NCI-H1048 (cell line): ENCODE measurements around the gene PREX1.

Experiments
- DNase-seq: peaks from one replicate; lab custom pipeline; 2025; lab: John Stamatoyannopoulos, UW

Gene PREX1

GRCh38 chr20:48620507-48621375 lies 207.1 kb downstream of the PREX1 start:
- DNase-seq: peak; percentile 82

GRCh38 chr20:48620154-48620506 lies 207.7 kb downstream of the PREX1 start:
- DNase-seq: no peak

- no peak for DNase-seq
Observed at GRCh38 chr20:48619126-48620101, 208.4 kb downstream of the PREX1 start.

- DNase-seq: no peak
Observed at GRCh38 chr20:48618631-48619030, 209.2 kb downstream of the PREX1 start.

GRCh38 chr20:48618052-48618451 lies 209.7 kb downstream of the PREX1 start:
- DNase-seq: no peak

- DNase-seq: no peak
Observed at GRCh38 chr20:48617481-48617880, 210.3 kb downstream of the PREX1 start.

- no peak for DNase-seq
Observed at GRCh38 chr20:48616481-48616880, 211.3 kb downstream of the PREX1 start.

GRCh38 chr20:48615871-48616270 lies 211.9 kb downstream of the PREX1 start:
- DNase-seq: no peak

- no peak for DNase-seq
Observed at GRCh38 chr20:48614593-48615274, 213.1 kb downstream of the PREX1 start.

- no peak for DNase-seq
Observed at GRCh38 chr20:48613926-48614325, 213.9 kb downstream of the PREX1 start.

GRCh38 chr20:48612335-48612734 lies 215.5 kb downstream of the PREX1 start:
- no peak for DNase-seq

GRCh38 chr20:48610996-48611395 lies 216.8 kb downstream of the PREX1 start:
- no peak for DNase-seq

- DNase-seq: no peak
Observed at GRCh38 chr20:48609491-48609978, 218.3 kb downstream of the PREX1 start.

- DNase-seq: peak; percentile 9
Observed at GRCh38 chr20:48608756-48609155, 219.0 kb downstream of the PREX1 start.

- DNase-seq: no peak
Observed at GRCh38 chr20:48607544-48607865, 220.3 kb downstream of the PREX1 start.

- DNase-seq: no peak
Observed at GRCh38 chr20:48606841-48607543, 220.8 kb downstream of the PREX1 start.

- no peak for DNase-seq
Observed at GRCh38 chr20:48606172-48606840, 221.5 kb downstream of the PREX1 start.

- no peak for DNase-seq
Observed at GRCh38 chr20:48605364-48606171, 222.2 kb downstream of the PREX1 start.

GRCh38 chr20:48604936-48605335 lies 222.9 kb downstream of the PREX1 start:
- no peak for DNase-seq

GRCh38 chr20:48604426-48604825 lies 223.4 kb downstream of the PREX1 start:
- DNase-seq: no peak
